ENCODE measurements around the gene ZNF532. TPM values are rescaled to one million over a fixed set of nuclear protein-coding genes. Genes with fewer than 3 reads are reported as not detected.

The ZNF532 gene
- total RNA-seq, 1 experiment from 2014 or later, result 258 TPM

DNA sequence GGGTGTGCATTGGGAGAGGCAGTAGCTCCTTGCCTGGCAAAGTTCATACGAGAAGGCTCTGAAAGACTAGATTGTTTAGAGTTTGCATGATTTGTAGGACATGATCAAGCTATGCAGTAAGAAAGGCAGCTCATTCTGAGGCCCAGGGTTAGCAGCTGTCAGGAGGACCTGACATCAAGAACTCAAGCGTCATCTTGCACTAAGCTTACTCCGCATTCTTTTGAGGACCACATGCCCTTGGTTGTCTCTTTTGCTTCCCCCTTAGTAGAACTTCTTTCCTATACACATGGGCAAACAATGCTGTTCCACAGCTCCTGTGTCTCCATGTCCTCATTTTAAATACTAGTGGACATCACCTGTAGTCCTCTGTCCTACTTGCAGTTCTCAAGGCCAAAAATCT, 14.0 kb downstream of the ZNF532 start:
- no peak overlapping the region for H3K14ac ChIP-seq (ENCODE audit: insufficient read depth, low read length)
- no peaks in the 10 kb centered on the region for H3K9me3 ChIP-seq (ENCODE audit: control insufficient read depth, low read depth, low read length)
- H3T11ph ChIP-seq (ENCODE audit: low read length), result no peak overlapping the region
- Mint-ChIP-seq H3K9me3 (no peaks in the 10 kb centered on the region; a peak in 1 of 5 replicates), H3K4me3 (no peak overlapping the region), H3K27ac (peak overlapping the region; percentile 31 to 71 (median 46); a peak in 5 of 7 replicates), H3K27me3 (ENCODE audit: low read depth) (no peaks in the 10 kb centered on the region), H3K4me1 (peaks cover 31 to 38% of the 10 kb centered on the region in 2 experiments), H3K36me3 (ENCODE audit: insufficient read depth in 1 of 3, low read depth in 3 of 3) (peaks cover 65 to 97% (median 87%) of the 10 kb centered on the region in 3 experiments)
- no peak overlapping the region for H3K18ac ChIP-seq (ENCODE audit: insufficient read length, low read depth, low read length)
- no peak overlapping the region for H3K4me2 ChIP-seq (ENCODE audit: insufficient read depth, insufficient read length, low read length)
- H2BK20ac ChIP-seq (ENCODE audit: low read depth, low read length, poor library complexity, severe bottlenecking), result no peak overlapping the region
- no peak for DNase-seq
- peaks cover 2% of the 10 kb centered on the region for H4K20me1 ChIP-seq (ENCODE audit: control insufficient read depth, insufficient read depth, insufficient read length)
- no peak overlapping the region for H4K8ac ChIP-seq (replicated peaks; ENCODE audit: insufficient read length, low read depth, low read length)
- no peaks in the 10 kb centered on the region for H3K27me3 ChIP-seq (ENCODE audit: insufficient read depth, low read length)
- H3K23ac ChIP-seq (ENCODE audit: insufficient read length, low read depth, low read length), result no peak overlapping the region
- H3K79me1 ChIP-seq (ENCODE audit: insufficient read depth, low read depth, low read length, poor library complexity, severe bottlenecking), result no peaks in the 10 kb centered on the region
- no peak overlapping the region for H4K5ac ChIP-seq (ENCODE audit: insufficient read length, low read depth, low read length)
- H3K56ac ChIP-seq (ENCODE audit: insufficient read length, low read depth, low read length), result no peak overlapping the region
- no peak overlapping the region for H2AFZ ChIP-seq (ENCODE audit: low read length)
- H2BK5ac ChIP-seq (ENCODE audit: insufficient read length, low read length), result no peak overlapping the region
- no peak overlapping the region for H2AK5ac ChIP-seq (ENCODE audit: insufficient read length, low read length)
- no peak overlapping the region for H4K91ac ChIP-seq (ENCODE audit: insufficient read length, low read depth, low read length)
- H3K79me2 ChIP-seq (ENCODE audit: insufficient read depth, low read length), result peaks cover 76% of the 10 kb centered on the region
- H2BK120ac ChIP-seq (ENCODE audit: low read depth, low read length, poor library complexity, severe bottlenecking), result no peak overlapping the region
- H3K4ac ChIP-seq (ENCODE audit: low read depth, low read length), result no peak overlapping the region
- H2BK12ac ChIP-seq (ENCODE audit: insufficient read length, low read depth, low read length), result no peak overlapping the region
- WGBS (ENCODE audit: extremely low coverage, insufficient read length, low lambda C conversion rate), result no CpG with 5 or more reads among the region's 3 CpGs
- H3K9ac ChIP-seq (ENCODE audit: extremely low read depth, insufficient read length, low read length), result no peak overlapping the region
- H3K4me1 ChIP-seq (ENCODE audit: insufficient read depth, low read length), result peaks cover 5% of the 10 kb centered on the region
- TF ChIP-seq, protein P1, sequence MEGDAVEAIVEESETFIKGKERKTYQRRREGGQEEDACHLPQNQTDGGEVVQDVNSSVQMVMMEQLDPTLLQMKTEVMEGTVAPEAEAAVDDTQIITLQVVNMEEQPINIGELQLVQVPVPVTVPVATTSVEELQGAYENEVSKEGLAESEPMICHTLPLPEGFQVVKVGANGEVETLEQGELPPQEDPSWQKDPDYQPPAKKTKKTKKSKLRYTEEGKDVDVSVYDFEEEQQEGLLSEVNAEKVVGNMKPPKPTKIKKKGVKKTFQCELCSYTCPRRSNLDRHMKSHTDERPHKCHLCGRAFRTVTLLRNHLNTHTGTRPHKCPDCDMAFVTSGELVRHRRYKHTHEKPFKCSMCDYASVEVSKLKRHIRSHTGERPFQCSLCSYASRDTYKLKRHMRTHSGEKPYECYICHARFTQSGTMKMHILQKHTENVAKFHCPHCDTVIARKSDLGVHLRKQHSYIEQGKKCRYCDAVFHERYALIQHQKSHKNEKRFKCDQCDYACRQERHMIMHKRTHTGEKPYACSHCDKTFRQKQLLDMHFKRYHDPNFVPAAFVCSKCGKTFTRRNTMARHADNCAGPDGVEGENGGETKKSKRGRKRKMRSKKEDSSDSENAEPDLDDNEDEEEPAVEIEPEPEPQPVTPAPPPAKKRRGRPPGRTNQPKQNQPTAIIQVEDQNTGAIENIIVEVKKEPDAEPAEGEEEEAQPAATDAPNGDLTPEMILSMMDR (conservative IDR thresholded peaks at IDR 0.05), result no peak
- H3K23me2 ChIP-seq (ENCODE audit: insufficient read length, low read depth, low read length, poor library complexity, severe bottlenecking), result no peaks in the 10 kb centered on the region
- H3K27ac ChIP-seq (ENCODE audit: insufficient read length, low read depth, low read length), result no peak overlapping the region
- no peak overlapping the region for H2BK15ac ChIP-seq (ENCODE audit: low read depth, low read length)

Measured in H9 (cell line).